NT2/D1 (cell line): ENCODE data around the gene SRSF12.

Experiments used
- DNase-seq: peaks from one replicate; pipeline ENCODE4 v3.0.0-alpha.2; 2011; ENCODE audit warnings: low read depth, low spot score
- H3K27me3 ChIP-seq: 2 replicates; pipeline ENCODE4 v1.6.0; 2011; ENCODE audit warnings: mild to moderate bottlenecking; ENCODE audit not compliant: insufficient read length, insufficient read depth
- H3K36me3 ChIP-seq: 2 replicates; pipeline ENCODE4 v1.6.1; 2011; ENCODE audit warnings: mild to moderate bottlenecking, low read length, mixed read lengths; ENCODE audit not compliant: insufficient read depth, insufficient read length
- H3K4me1 ChIP-seq: 2 replicates; pipeline ENCODE4 v1.5.1; 2011; ENCODE audit not compliant: insufficient read depth, insufficient read length
- H3K4me3 ChIP-seq: 2 replicates; pipeline ENCODE4 v1.5.1; 2011; ENCODE audit warnings: low read depth; ENCODE audit not compliant: insufficient read length
- H3K9ac ChIP-seq: 2 replicates; pipeline ENCODE4 v1.6.0; 2011; ENCODE audit warnings: low read depth; ENCODE audit not compliant: insufficient read length
- H3K9me3 ChIP-seq: 2 replicates; pipeline ENCODE4 v1.5.1; 2011; ENCODE audit warnings: mild to moderate bottlenecking, low read length; ENCODE audit not compliant: insufficient read depth
- SUZ12 ChIP-seq: IDR thresholded peaks from 2 replicates; pipeline ENCODE4 v1.6.1; 2011; ENCODE audit not compliant: insufficient read length, insufficient read depth; ENCODE audit errors: extremely low read depth
- YY1 ChIP-seq: IDR thresholded peaks from 2 replicates; pipeline ENCODE4 v1.6.1; 2011; ENCODE audit not compliant: insufficient read length, insufficient read depth
- ZNF274 ChIP-seq: IDR thresholded peaks from 2 replicates; pipeline ENCODE4 v1.6.1; 2011; ENCODE audit warnings: mild to moderate bottlenecking, low read depth, low read length

Gene SRSF12

DNA sequence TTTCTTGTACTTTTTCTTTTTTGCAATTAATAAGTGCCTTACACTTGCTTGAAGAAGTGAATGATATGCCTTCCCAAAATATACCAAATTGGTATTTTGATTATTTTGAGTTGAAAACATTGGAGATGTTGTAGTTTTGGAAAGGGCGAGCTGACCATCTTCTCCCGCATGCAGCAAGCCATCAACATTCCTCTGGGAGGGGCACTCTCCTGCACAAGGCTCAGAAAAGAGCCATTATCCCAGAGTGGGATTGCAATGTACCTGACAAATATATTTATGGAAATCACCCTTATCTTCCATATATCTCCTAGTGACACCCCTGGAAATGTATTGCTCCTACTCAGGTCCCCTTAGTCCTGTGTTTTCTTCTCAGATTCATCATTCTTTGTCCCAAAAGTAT lies 60.1 kb downstream of the SRSF12 start:
- Histone ChIP-seq H3K4me3 (no peak overlapping the region), H3K27me3 (no peaks in the 10 kb centered on the region), H3K4me1 (no peaks in the 10 kb centered on the region), H3K9me3 (no peaks in the 10 kb centered on the region), H3K9ac (no peak overlapping the region), H3K36me3 (no peaks in the 10 kb centered on the region)
- no peak for TF ChIP-seq SUZ12
- no peak for TF ChIP-seq YY1
- no peak for TF ChIP-seq ZNF274
- no peak for DNase-seq

DNA sequence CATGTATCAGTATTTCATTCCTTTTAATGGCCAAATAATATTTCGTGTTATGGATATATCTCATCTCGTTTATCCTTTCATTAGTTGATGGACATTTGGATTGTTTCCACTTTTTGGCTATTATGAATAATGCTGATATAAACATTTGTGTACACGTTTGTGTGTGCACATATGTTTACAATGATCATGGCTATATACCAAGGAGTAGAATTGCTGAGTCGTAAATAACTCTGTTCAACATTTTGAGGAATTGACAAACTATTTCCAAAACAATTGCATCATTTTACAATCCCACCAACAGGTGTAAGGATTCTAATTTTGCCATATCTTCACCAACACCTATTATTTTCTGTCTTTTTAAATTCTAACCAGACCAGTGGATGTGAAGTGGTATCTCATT lies 63.7 kb downstream of the SRSF12 start:
- DNase-seq: no peak
- Histone ChIP-seq H3K9me3 (no peaks in the 10 kb centered on the region), H3K9ac (no peak overlapping the region), H3K36me3 (no peaks in the 10 kb centered on the region), H3K4me1 (no peaks in the 10 kb centered on the region), H3K4me3 (no peak overlapping the region), H3K27me3 (no peaks in the 10 kb centered on the region)
- TF ChIP-seq SUZ12: no peak
- no peak for TF ChIP-seq ZNF274
- TF ChIP-seq YY1: no peak

DNA sequence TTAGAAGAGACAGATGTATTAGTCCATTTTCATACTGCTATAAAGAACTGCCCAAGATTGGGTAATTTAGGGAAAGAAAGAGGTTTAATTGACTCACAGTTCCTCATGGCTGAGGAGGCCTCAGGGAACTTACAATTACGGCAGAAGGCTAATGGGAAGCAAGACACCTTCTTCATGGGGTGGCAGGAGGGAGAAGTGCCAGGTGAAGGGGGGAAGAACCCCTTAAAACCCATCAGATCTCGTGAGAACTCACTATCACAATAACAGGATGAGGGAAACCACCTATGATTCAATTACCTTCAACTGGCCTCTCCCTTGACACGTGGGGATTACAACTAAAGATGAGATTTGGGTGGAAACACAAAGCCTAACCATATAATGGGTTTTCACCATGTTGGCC lies 66.2 kb downstream of the SRSF12 start:
- no peak for DNase-seq
- Histone ChIP-seq H3K27me3 (no peaks in the 10 kb centered on the region), H3K4me1 (no peaks in the 10 kb centered on the region), H3K9me3 (no peaks in the 10 kb centered on the region), H3K9ac (no peak overlapping the region), H3K36me3 (no peaks in the 10 kb centered on the region), H3K4me3 (no peak overlapping the region)
- no peak for TF ChIP-seq ZNF274
- TF ChIP-seq YY1: no peak
- TF ChIP-seq SUZ12: no peak

DNA sequence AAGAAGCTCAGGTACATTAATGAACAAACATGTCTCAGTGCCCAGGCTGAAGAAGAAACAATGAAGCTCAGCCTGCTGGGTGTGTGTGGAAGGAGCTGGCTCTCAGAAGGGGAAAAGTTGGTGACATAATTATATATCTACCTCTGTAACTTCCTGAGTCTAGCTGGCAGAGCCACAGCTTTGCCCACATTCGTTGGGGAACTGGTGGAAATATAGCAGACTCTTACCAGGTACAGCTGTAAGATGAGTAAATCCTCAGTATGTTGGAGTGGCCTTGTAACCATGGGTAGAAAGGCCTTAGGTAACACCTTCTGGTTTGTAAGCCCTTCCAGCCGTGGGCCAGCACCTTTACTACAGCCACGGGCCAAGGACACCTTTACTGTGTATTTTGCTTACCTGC lies 67.2 kb downstream of the SRSF12 start:
- no peaks in the 10 kb centered on the region for H3K4me1 ChIP-seq
- H3K36me3 ChIP-seq: no peaks in the 10 kb centered on the region
- TF ChIP-seq YY1: no peak
- no peak for TF ChIP-seq SUZ12
- no peak for TF ChIP-seq ZNF274
- no peaks in the 10 kb centered on the region for H3K9me3 ChIP-seq
- no peaks in the 10 kb centered on the region for H3K27me3 ChIP-seq
- DNase-seq: no peak
- H3K4me3 ChIP-seq: no peak overlapping the region
- no peak overlapping the region for H3K9ac ChIP-seq

DNA sequence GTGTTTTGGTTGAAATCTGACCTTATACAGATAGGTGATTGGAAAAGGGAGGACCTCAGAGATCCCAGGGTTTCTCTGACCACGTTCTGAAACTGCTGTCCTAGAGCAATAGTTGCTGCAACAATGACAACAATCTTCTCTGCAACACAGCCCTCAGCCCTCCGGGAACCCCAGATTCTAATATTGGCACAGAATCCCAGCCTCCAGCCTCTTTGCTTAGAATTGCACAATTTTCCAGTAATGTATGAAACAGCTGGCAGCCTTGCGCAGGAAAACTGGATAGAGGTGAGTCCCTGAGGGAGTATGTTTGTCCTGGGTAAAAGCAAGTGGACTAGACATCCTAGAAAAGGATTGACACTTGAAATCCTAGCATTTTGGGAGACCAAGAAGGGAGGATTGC lies 67.7 kb downstream of the SRSF12 start:
- no peak overlapping the region for H3K9ac ChIP-seq
- no peaks in the 10 kb centered on the region for H3K27me3 ChIP-seq
- TF ChIP-seq SUZ12 (no peak), ZNF274 (no peak), YY1 (no peak)
- no peaks in the 10 kb centered on the region for H3K4me1 ChIP-seq
- no peak for DNase-seq
- H3K36me3 ChIP-seq: no peaks in the 10 kb centered on the region
- H3K4me3 ChIP-seq: no peak overlapping the region
- no peaks in the 10 kb centered on the region for H3K9me3 ChIP-seq

DNA sequence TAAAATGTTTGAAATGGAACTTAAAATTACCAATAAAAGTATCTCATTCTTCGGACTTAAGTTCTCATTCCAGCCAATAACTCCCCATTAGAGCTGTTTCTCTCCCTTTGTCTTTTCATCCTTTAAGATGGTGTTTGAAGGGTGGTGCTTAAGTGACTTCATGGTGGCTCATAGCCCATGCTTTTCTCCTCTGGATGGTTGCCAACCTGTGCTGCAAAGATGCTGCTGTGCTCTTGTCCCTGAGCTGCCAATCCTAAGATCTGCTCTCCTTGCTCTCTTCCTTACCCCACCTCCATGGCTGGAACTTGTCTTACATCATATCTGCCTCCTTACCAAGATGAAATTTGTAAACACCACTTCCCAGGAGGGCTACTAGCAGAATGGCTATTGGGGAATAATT lies 68.9 kb downstream of the SRSF12 start:
- TF ChIP-seq ZNF274: no peak
- no peaks in the 10 kb centered on the region for H3K36me3 ChIP-seq
- no peak for DNase-seq
- no peak overlapping the region for H3K9ac ChIP-seq
- no peaks in the 10 kb centered on the region for H3K27me3 ChIP-seq
- H3K4me3 ChIP-seq: no peak overlapping the region
- H3K4me1 ChIP-seq: no peaks in the 10 kb centered on the region
- no peaks in the 10 kb centered on the region for H3K9me3 ChIP-seq

DNA sequence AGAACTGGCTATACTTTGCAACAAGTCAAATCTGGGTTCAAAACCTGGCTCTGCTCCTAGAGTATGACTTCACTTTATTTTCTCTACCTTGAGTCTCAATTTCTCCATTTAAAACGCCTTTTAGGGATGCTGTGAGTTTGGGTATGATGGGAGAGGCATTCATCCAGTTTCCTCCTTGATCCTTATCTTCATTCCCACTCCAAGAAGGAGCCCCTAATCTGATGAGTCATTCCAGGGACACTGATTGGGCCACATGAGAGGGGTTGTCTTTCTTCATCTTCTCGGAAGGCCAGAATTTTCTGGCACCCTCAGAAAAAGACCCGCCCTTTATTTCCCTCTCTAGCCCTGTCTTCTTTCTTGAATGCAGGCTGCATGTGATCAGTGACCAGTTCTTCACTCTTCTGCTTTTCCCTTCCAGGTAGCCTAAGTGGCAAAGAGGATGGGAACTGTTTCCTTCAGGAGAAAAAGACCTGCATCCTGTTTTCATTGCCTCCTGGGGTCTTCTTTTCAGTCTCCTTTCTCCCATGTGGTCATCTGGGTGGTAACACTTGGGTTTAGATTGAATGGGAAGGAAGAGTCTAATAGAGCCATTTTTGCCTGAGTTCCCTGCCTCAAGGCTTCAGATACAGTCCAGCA lies 69.5 kb downstream of the SRSF12 start:
- no peak overlapping the region for H3K4me3 ChIP-seq
- H3K27me3 ChIP-seq: no peaks in the 10 kb centered on the region
- no peaks in the 10 kb centered on the region for H3K4me1 ChIP-seq
- H3K36me3 ChIP-seq: no peaks in the 10 kb centered on the region
- no peak for DNase-seq
- TF ChIP-seq ZNF274 (no peak), SUZ12 (no peak), YY1 (no peak)
- no peak overlapping the region for H3K9ac ChIP-seq
- H3K9me3 ChIP-seq: no peaks in the 10 kb centered on the region
